T-helper 2 cell (primary cell): ENCODE measurements around the gene GRK3.
"Not testable (repeated sequence)": the region's sequence is repeated elsewhere in the genome, so short reads cannot be mapped to it uniquely, and the experiment has no call there.

ENCODE experiments used
- DNase-seq, 5 experiments: peaks; one replicate each; pipeline versions ENCODE4 v3.0.0 to v3.0.0-alpha.2; 2012 to 2022

GRK3 gene

DNA sequence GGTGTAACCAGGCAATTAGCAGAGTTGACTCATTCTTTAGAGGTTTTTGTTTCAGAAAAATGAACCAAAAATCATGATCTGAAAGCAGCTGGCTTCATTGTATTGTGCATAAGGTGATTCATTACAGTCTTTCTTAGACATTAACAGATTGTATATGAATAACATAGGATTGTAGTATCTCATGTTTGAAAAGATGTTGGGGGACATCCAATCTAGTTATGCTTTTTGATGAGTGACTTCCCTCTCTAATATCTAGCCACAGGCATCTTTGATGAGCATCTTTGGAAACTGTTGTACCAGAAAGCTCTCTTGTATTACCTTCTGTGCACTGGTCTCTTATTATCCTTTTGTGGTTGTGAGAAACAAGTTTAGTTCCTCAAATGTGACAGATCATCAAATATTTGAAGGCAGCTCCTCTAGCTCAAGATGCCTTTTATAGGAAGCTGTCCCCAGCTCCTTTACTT lies 8.3 kb downstream of the GRK3 start:
- DNase-seq: peak in 1 of 5 experiments; percentile 73

DNA sequence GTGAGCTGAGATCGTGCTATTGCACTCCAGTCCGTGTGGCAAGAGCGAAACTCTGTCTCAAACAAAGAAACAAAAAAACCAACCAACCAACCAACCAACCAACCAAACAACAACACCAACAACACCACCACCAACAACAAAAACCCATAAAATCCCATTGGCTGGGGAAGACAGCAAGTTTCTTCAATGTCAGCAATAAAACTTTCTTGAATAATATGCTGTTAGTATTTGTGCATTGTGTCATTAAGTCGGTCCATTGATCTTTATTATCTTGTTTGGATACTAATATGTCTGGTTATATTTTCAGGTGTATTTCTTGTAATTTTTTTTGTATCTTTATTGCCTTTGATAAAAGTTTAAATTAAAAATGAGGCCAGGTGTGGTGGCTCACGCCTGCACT lies 9.4 kb downstream of the GRK3 start:
- no peak for DNase-seq

DNA sequence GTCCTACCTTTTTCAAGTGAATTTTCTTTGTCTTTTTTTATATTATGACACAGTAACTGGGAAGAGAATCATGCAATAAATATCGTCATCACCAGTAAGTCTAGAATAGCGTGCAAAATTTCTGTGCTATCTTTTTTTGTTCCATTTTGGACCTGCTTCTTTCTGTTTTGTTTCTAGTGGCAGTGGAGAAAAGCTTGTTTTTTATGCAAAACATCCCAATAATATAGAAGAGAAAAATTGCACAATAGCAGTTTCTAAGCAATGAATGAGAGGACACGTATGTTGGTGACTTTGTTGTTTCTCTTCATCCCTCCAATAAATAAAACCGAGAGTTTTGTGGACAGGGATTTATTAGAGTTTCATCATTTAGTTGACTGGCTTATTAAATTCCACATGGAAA lies 10.3 kb downstream of the GRK3 start:
- no peak for DNase-seq

DNA sequence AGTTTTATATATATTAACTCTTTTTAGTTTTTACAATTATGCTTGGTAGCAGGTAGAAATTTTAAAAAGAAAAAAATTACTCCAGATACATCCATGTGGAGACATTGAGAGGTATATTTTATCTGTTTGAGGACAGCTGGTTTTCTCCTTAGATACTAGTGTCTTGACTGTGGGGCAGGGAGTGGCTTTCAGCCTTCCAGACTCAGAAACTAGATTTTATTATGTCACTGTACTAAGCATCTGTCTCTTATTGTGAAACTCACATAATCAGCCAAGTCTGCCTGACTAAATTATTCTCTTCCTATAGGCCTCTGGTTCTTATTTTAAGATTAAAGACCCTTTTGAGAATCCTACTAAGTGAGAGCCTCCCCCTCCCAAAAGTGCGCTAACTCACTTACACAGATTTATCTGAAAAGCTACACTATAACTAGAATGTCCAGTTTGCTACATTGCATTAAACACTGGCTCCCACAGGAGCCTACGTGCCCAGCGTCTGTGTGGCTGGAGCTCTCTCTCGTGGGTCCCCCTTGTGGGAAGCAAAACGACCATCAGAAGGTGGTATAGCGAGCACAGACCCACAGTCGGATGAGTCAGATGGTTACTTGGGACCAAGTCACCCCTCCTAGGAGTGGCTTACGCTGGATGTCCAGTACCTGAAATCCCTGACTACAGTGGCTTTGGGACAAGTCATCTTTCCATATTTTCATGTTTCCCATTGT lies 11.4 kb downstream of the GRK3 start:
- DNase-seq: not testable (repeated sequence)

DNA sequence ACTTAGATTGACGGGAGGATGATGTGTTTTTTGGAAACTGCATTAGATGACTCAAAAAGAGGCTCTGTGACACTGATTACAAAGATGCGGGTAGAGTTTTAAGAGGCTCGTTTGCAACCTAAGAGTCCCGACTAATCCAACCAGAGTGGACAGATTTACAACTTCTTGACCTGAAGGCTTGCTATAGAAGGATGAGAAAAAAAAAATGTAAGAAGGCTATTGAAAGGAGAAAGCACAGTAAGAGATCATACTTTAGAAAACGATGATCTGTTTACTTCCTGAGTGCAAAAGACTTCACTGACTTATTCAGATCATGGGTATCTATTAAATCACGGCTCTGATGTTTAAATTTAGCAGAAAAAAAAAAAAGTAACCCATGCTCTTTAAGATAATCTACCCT lies 17.0 kb downstream of the GRK3 start:
- not testable (repeated sequence) for DNase-seq

DNA sequence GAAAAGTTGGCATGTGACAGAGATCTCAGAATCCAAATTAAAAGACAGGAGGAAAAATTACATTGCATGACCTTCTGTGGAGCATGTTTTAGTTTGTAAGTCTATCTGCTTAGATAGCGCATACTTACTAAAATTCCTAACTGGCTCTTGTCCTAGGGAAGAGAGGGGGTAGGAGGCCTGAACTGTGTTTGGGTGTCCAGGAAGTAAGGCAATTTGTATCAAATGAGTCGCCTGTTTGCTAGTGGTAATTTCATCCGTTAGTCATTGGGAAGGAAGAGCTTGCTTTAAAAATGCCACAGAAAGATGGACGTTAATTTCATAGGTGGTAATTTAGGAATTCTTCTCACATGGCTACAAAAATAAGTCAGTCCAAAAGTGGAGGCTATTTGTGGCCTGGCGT lies 18.5 kb downstream of the GRK3 start:
- no peak for DNase-seq

DNA sequence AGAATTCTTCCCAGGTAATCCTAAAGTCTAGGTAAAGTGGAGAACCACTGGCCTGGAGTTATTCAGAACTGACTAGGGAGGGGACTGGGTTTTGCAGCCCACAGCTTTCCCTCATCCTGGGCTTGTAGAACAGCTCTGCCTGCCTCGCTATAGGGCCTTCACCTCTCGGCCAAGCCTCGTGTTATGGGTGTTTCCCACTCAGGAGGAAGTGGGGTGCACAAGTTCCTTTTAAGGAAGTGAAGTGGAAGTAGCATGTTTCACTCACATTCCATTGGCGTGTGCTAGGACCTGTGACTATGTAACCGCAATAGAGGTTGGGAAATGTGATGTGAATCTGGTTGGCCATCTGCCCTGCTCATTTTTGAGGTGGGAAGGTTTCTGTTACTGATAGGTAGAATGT lies 20.5 kb downstream of the GRK3 start:
- DNase-seq: not testable (repeated sequence)

DNA sequence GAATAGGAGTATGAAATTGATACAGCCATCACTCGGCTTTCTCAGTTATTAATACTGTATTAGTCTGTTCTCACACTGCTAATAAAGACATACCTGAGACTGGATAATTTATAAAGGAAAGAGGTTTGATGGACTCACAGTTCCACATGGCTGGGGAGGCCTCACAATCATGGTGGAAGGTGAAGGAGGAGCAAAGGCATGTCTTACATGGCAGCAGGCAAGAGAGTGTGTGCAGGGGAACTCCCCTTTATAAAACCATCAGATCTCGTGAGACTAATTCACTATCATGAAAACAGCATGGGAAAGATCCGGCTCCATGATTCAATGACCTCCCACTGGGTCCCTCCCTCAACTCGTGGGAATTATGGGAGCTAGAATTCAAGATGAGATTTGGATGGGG lies 25.2 kb downstream of the GRK3 start:
- not testable (repeated sequence) for DNase-seq

DNA sequence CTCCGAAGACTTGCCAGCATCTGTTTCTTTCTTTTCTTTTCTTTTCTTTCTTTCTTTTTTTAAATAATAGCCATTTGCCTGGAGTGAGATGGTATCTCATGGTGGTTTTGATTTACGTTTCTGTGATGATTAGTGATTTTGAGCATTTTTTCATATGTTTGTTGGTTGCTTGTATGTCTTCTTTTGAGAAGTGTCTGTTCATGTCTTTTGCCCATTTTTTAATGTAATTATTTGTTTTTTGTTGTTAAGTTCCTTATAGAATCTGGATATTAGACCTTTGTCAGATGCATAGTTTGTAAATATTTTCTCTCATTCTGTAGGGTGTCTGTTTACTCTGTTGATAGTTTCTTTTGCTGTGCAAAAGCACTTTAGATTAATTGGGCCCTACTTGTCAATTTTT lies 28.8 kb downstream of the GRK3 start:
- DNase-seq: not testable (repeated sequence)

DNA sequence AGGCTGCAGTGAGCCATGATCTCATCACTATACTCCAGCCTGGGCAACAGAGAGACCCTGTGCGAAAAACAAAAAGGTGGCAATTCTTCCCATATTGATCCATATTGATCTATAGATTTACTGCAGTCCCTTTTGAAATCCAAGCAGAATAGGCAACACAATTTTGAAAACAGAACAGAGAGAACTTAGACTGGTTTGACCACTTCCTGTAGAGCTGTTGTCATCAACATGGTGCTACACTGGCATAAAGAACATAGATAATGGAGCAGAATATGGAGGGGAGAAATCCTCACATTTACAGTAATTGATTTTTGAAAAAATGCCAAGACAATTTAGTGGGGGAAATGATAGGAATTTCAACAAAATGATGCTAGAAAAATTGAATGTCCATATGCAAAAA lies 34.1 kb downstream of the GRK3 start:
- peak in 1 of 5 experiments; percentile 66 for DNase-seq

DNA sequence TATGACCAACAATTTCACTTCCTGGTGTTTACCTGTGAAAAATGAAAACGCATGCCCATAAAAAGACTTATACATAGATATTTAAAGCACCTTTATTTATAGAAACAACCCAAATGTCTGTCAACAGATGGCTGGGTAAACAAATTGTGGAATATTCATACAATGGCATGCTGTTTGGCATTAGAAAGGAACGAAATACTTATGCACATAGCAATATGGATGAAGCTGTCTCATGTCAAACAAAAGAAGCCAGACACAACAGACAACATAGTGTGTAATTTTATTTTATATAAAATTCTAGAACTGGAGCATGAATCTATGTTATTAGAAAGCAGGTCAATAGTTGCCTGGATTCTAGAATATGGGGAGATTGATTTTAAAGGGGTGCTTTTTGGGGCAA lies 38.0 kb downstream of the GRK3 start:
- DNase-seq: no peak

DNA sequence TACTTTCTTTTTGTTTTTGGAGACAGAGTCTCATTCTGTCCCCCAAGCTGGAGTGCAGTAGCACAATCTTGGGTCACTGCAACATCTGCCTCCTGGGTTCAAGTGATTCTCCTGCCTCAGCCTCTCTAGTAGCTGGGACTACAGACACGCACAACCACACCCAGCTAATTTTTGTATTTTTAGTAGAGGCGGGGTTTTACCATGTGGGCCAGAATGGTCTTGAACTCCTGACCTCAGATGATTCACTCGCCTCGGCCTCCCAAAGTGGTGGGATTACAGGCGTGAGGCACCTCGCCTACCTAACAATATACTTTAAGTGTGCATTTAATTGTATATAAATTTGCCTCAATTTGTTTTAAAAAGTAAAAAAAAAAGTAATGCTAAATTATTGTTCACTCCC lies 38.4 kb downstream of the GRK3 start:
- DNase-seq: no peak

DNA sequence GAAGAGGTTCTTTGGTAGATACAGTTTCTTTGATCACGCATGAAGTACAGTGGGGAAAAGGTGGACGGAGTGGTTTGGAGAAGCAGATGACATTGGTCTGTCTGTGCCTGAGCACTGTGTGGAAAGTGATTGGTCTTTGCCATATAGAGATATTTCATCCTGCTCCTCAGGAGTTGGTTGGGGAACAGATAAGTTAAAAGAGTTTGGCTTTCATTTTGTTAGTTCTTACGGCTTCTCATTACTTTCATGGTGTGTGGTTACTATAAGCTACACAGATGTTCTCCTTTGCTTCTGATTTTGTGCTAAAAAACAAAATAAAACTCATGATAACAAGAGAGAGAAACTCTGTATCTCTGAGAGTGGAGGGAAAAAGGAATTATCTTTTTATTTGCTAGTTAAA lies 40.7 kb downstream of the GRK3 start:
- not testable (repeated sequence) for DNase-seq

DNA sequence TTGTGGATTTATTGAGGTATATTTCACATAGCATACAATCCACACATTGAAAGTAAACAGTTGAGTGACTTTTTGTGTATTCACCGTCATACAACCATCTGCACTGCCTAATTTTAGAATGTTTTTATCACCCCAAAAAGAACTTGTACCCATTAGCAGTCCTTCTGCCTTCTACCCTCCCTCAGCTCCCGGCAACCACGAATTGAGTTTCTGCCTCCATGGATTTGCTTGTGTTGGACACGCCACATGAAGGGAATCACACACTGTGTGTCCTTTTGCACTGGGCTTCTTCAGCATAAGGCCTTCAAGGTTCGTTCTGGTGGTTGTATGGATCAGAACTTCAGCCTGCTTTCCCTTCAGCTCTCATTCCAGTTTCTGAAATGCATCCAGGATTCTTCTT lies 41.1 kb downstream of the GRK3 start:
- DNase-seq: not testable (repeated sequence)

DNA sequence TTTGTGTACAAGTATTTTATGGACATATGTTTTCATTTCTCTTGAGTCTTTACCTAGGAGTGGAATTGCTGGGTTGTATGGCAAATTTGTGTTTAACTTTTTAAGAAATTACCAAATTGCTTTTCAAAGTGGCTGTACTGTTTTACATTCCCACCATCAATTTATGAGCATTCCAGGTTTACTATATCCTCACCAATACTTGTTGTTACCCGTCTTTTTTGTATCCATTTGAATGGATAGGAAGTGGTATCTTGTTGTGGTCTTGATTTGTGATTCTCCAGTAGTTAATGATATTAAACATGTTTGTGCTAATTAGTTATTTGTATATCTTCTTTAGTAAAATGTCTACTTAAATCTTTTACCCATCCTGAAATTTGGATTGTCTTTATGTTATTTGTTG lies 46.8 kb downstream of the GRK3 start:
- DNase-seq: not testable (repeated sequence)

DNA sequence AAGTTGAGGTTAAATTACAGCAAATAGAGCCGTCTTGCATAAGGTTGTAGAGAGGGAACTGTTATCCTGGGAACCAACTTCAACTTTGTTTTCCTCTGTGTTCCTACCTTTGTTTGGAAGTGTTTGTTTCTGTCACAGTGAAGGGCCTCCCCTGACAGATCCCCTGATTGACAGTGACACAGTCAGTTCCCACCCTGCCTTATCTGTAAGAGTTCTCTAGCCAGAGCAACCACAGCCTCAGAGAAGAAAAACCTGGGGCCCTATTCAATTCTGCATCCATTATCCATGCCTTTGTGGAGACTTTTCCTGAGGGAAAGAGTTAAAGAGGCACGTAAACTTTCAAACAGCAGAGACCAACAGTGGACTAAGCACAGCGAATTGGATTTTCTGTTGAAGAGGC lies 48.7 kb downstream of the GRK3 start:
- not testable (repeated sequence) for DNase-seq

DNA sequence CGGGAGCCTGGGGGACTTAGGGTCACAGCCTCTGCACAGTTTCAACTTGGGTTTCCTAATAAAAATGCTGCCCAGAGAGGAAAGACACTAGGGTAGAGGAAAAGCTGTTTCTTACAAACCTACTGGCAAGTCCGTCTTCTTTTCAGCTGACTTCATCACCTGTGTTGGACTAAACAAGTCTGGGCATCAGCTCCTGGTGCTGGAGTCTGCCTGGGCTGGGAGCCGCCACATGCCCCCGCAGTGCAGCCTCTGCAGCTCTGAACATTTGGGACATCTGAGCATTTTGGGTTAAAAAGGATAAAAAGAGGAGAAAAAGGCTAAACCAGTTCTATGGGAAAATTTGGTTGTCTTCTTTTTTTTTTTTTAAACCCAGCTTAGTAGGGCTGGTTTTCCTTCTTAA lies 49.1 kb downstream of the GRK3 start:
- DNase-seq: not testable (repeated sequence)

DNA sequence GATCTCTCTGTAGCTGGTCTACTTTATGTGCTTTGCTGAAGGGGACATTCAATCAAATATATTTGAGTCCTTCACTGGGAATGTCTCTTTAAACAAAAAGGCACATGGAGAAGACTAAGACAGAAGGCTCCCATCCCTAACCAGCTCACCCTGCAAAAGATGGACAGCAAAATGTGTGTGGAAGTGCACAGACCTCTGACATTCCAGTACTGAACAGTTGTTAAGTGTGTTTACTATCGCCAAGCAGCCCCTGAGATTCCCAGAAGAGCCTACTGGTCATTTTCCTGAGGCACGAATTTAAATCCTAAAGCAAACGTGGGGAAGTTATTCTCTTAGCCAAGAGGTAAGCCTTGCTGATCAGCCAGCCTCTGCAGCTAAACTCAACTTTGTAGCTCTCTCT lies 50.3 kb downstream of the GRK3 start:
- not testable (repeated sequence) for DNase-seq

DNA sequence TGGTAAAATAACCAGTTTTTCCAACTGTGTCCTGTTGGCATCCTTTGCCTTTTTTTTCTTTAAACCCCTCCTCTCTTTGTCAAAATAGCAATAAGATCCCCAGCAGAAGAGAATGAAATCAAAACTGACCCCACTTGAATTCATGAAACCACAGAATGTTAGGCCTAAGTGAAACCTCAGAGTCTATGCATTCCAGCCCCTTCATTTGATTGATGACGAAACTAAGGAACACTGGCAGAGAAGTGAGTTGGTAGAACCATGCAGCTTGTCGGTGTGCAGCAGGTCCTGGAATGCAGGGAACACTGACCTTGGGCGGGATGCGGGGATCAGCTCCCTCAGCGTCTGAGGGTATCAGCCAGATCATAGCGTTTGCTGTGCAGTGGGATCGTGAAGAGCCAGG lies 57.5 kb downstream of the GRK3 start:
- DNase-seq: no peak

DNA sequence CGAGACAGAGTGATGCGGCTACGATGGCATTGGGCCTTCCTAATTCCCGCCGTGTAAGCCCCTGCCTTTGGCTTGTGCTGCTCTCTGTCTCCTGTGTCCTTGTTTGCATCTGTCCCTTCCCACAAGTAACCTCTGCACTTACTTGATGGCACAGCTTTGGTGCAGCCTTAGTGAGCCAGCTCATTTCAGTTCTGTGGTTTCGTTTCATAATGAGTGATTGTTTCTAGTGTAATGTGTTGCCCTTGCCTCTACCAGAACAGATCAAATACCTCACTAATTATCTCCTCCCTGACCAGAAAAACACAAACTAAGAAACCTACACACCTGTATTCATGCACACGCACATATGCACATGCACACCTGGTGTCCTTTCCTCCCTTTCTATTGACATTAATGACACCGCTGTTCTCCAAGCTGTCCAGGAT lies 58.8 kb downstream of the GRK3 start:
- DNase-seq: peak in 1 of 5 experiments; percentile 92

DNA sequence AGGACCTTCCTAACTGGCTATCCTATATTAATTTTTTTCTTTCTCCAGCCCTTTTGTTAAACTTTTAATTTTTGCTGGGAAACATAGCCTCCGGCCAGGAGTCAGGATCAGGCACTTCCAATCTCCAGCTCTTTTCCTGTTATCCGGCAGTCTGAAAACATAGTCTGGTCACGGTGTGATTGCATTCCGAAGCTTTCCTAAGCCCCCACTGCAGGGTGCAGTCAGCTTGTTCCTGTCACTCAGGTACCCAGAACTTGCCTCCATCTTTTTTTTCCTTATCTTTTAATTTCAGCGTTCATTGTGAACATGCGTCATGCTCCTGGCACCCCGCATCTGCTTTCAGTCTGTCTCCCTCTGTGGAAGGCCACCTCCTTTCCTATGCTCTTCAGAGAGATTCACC lies 59.4 kb downstream of the GRK3 start:
- DNase-seq: no peak

DNA sequence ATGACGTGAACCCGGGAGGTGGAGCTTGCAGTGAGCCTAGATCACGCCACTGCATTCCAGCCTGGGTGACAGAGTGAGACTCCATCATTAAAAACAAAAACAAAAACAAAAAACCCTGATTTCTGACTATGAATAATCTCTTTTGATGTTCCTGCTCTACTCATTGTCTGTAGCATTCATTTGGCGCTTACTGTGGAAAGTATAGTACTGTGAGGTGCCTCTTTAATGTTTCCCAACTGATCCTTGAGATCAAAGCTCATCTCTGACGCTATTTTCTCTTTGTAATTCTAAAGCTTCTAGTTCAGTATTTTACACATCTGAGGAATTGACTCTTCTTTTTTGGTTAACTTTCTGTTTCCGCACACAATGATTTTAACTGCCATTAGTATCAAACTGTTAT lies 60.0 kb downstream of the GRK3 start:
- DNase-seq: peak in 1 of 5 experiments; percentile 51

DNA sequence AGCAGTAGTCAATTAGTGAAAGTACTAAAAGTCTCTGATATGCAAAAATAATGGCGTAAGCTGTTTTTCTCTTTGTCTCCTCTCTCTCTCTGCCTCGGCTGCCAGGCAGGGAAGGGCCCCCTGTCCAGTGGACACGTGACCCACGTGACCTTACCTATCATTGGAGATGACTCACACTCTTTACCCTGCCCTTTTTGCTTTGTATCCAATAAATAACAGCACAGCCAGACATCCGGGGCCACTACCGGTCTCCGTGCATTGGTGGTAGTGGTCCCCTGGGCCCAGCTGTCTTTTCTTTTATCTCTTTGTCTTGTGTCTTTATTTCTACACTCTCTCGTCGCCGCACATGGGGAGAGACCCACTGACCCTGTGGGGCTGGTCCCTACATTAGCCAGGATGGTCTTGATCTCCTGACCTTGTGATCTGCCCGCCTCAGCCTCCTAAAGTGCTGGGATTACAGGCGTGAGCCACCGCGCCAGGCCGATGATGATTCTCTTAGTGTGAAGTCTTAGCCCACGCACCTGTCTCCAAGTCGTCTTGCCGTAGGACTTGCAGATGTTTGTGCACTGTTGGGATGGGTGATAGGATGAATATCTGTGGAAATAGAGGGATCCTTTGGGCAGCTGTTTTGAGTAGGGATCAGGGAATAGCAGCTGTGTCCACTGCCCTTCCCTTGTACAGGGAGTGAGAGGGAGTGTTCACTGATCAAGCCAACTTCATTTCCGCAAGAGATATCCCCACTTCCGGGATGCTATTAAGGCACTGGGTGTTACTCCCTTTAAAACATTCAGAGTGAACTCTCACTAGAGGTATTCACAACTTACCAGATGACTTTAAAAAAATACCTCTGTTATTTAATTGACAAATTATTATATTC lies 61.5 kb downstream of the GRK3 start:
- DNase-seq: not testable (repeated sequence)

DNA sequence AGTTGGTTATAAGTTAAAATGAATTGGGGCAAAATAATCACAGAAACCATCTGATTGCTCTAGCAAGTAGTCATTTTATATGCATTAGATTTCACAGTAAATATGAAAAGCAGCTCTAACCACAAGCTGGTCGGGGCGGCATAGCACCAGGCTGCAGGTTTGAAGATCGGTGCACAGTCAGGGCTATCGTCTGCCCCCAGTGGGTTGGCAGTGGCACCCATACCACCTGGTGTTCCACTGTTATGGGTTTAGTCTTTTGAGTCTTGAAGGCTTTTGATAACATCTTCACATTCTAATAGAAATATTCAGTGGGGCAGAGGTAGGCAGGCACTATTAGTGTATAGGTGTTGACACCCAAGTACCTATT lies 62.1 kb downstream of the GRK3 start:
- DNase-seq: peak in 1 of 5 experiments; percentile 45
